Choroid plexus epithelial cell (primary cell): ENCODE results near the gene PRG2.
A peak's percentile ranks its signal among the peaks of the same experiment; 100 is the strongest.

ENCODE experiments used
- DNase-seq: peaks from one replicate; pipeline ENCODE4 v3.0.0-alpha.2; 2010; ENCODE audit warnings: low read depth
- H3K4me3 ChIP-seq: 2 replicates; pipeline ENCODE4 v1.5.1; 2011; ENCODE audit warnings: low read depth, mild to moderate bottlenecking, control low read depth, low read length, moderate library complexity
- TF ChIP-seq, protein P1 (sequence below): conservative IDR thresholded peaks from 2 replicates; pipeline ENCODE4 v1.5.1; 2011; ENCODE audit warnings: low read depth, mild to moderate bottlenecking, control low read depth, inconsistent platforms, low read length, moderate library complexity

Gene PRG2

GRCh38 chr11:57354699-57355098 is 35.8 kb downstream of the PRG2 start:
- no peak for DNase-seq
- TF ChIP-seq, protein P1, sequence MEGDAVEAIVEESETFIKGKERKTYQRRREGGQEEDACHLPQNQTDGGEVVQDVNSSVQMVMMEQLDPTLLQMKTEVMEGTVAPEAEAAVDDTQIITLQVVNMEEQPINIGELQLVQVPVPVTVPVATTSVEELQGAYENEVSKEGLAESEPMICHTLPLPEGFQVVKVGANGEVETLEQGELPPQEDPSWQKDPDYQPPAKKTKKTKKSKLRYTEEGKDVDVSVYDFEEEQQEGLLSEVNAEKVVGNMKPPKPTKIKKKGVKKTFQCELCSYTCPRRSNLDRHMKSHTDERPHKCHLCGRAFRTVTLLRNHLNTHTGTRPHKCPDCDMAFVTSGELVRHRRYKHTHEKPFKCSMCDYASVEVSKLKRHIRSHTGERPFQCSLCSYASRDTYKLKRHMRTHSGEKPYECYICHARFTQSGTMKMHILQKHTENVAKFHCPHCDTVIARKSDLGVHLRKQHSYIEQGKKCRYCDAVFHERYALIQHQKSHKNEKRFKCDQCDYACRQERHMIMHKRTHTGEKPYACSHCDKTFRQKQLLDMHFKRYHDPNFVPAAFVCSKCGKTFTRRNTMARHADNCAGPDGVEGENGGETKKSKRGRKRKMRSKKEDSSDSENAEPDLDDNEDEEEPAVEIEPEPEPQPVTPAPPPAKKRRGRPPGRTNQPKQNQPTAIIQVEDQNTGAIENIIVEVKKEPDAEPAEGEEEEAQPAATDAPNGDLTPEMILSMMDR, result no peak
- no peak overlapping the region for H3K4me3 ChIP-seq

GRCh38 chr11:57353852-57354251 is 36.6 kb downstream of the PRG2 start:
- TF ChIP-seq, protein P1, result no peak
- H3K4me3 ChIP-seq, result no peak overlapping the region
- DNase-seq, result no peak

DNA sequence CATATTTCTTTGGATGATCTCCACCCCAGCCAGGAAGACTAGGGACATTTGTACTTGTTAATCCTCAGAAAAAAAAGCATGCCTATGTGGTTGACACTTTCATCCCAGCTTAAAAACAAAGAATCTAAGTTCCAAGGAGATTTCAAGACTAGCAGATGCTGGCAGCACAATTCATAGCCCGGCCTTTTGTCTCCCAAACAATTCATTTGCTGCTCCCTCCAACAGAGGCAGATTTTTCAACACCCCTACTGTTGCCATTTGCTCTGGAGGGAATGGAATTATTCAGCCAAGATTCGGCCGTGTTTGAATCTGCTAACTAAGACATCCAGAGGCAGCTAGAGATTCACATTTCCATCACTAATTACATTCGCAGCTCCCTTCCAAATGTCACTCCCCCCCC is 37.0 kb downstream of the PRG2 start:
- TF ChIP-seq, protein P1, result no peak
- no peak overlapping the region for H3K4me3 ChIP-seq

DNA sequence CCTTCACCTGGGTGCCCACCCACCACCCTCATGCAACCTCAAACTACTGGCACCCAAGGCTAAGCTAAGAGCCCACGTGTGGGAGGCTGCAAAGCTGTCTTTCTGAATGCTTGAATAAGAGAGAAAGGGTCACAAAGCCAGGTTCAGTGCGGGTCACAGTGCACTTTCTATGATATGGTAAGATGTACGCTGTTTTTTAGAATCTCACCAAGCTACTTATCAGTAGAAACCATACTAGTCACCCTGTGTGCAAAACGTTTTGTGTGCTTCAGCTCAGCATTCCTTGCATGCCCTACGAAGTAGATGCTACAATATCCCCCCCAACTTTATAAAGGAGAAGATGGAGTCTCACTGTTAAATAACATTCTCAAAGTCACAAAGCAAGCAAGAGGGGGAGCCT is 37.4 kb downstream of the PRG2 start:
- no peak overlapping the region for H3K4me3 ChIP-seq
- no peak for DNase-seq
- TF ChIP-seq, protein P1, result no peak

More for the DNA sequence above, 37.0 kb downstream of the PRG2 start:
- no peak for DNase-seq

GRCh38 chr11:57349491-57350274 is 40.8 kb downstream of the PRG2 start:
- no peak overlapping the region for H3K4me3 ChIP-seq
- TF ChIP-seq, protein P1, result peak; percentile 83
- peak; percentile 39 for DNase-seq

- no peak for DNase-seq
- TF ChIP-seq, protein P1, result no peak
- no peak overlapping the region for H3K4me3 ChIP-seq
Observed at GRCh38 chr11:57348636-57349313, 41.7 kb downstream of the PRG2 start.
